GM19193 (cell line): ENCODE measurements around the gene ZNF683.

ENCODE experiments used
- POLR2A ChIP-seq: IDR thresholded peaks from 4 replicates; pipeline ENCODE4 v1.6.1; 2011; ENCODE audit not compliant: insufficient read depth, insufficient read length; ENCODE audit errors: extremely low read depth

ZNF683 gene

GRCh38 chr1:26337625-26338024 is 34.9 kb downstream of the ZNF683 start:
- TF ChIP-seq POLR2A = no peak

- TF ChIP-seq POLR2A = no peak
Observed at GRCh38 chr1:26337206-26337535, 35.4 kb downstream of the ZNF683 start.

- no peak for TF ChIP-seq POLR2A
Observed at GRCh38 chr1:26336477-26337205, 35.9 kb downstream of the ZNF683 start.

GRCh38 chr1:26335774-26336476 is 36.6 kb downstream of the ZNF683 start:
- TF ChIP-seq POLR2A = no peak

GRCh38 chr1:26330276-26330675 is 42.3 kb downstream of the ZNF683 start:
- no peak for TF ChIP-seq POLR2A

GRCh38 chr1:26328597-26328996 is 44.0 kb downstream of the ZNF683 start:
- TF ChIP-seq POLR2A = no peak

- TF ChIP-seq POLR2A = no peak
Observed at GRCh38 chr1:26327956-26328362, 44.6 kb downstream of the ZNF683 start.

GRCh38 chr1:26324550-26324949 is 48.0 kb downstream of the ZNF683 start:
- TF ChIP-seq POLR2A = no peak

GRCh38 chr1:26323382-26323781 is 49.2 kb downstream of the ZNF683 start:
- no peak for TF ChIP-seq POLR2A

GRCh38 chr1:26322042-26322331 is 50.6 kb downstream of the ZNF683 start:
- TF ChIP-seq POLR2A = no peak

- TF ChIP-seq POLR2A = no peak
Observed at GRCh38 chr1:26321315-26322041, 51.1 kb downstream of the ZNF683 start.

- no peak for TF ChIP-seq POLR2A
Observed at GRCh38 chr1:26320896-26321295, 51.7 kb downstream of the ZNF683 start.

- peak; percentile 43 for TF ChIP-seq POLR2A
Observed at GRCh38 chr1:26318338-26319064, 54.0 kb downstream of the ZNF683 start.

GRCh38 chr1:26317612-26318337 is 54.8 kb downstream of the ZNF683 start, which contains the start of gene CD52:
Gene CD52, plus strand, starts transcription at chr1:26317958. Its CDS starts 60 bp downstream, at chr1:26318018.
- peak; percentile 77 for TF ChIP-seq POLR2A
